GM12878 (cell line): ENCODE results near the gene SEMA3B. TPM values are rescaled to one million over a fixed set of nuclear protein-coding genes. Genes with fewer than 3 reads are reported as not detected.

Experiments
- ATAC-seq: fragments of 200-7000 bp; cut with Tn5 transposase; 3 replicates; pipeline ENCODE4 v1.9.1; 2020; ENCODE audit warnings: mild to moderate bottlenecking, moderate library complexity
- BruUV-seq: library from RNA; stranded (reverse); fragments of 400-500 nt; replicated peaks from 2 replicates; lab custom pipeline; 2021; lab: Mats Ljungman, UMichigan
- CTCF ChIA-PET: fragments of 300-600 bp; sonication (Branson Sonifier 250); formaldehyde crosslinking; extraction: SDS; loops from one replicate; lab custom pipeline; 2021; ENCODE audit warnings: inconsistent platforms; lab: Yijun Ruan, JAX
- POLR2A ChIA-PET: fragments of 350-600 bp; formaldehyde crosslinking; extraction: SDS; loops from one replicate; lab custom pipeline; 2021; ENCODE audit warnings: inconsistent platforms; lab: Charles Lee
- RAD21 ChIA-PET: fragments of 300-600 bp; sonication (Branson Sonifier 250); formaldehyde crosslinking; loops from one replicate; lab custom pipeline; 2023; ENCODE audit warnings: antibody characterized with exemption; ENCODE audit not compliant: unreplicated experiment; lab: Charles Lee
- SMC1A ChIA-PET: fragments of 300-600 bp; sonication (Branson Sonifier 250); formaldehyde crosslinking; loops from one replicate; lab custom pipeline; 2023; ENCODE audit not compliant: unreplicated experiment, uncharacterized antibody; lab: Charles Lee
- DNase-seq: peaks from one replicate; pipeline ENCODE4 v3.0.0-alpha.2; 2011; ENCODE audit warnings: low read depth, low spot score
- FAIRE-seq: peaks from 3 replicates; lab custom pipeline; 2011; peaks lifted over from hg19 to GRCh38; lab: Jason Lieb, UNC
- H2AFZ ChIP-seq: 2 replicates; pipeline ENCODE4 v1.6.0; 2011; ENCODE audit warnings: low read depth, low read length, control low read depth; ENCODE audit not compliant: control insufficient read depth
- H3K27ac ChIP-seq: 2 replicates; pipeline ENCODE4 v1.5.1; 2011; ENCODE audit warnings: control low read depth; ENCODE audit not compliant: control insufficient read depth, insufficient read depth
- H3K27me3 ChIP-seq, 2 experiments: replicated peaks in 1 of 2; 2 replicates each; pipeline versions ENCODE4 v1.6.0 to v1.6.1; 2011; ENCODE audit warnings: low read length in 1 of 2; ENCODE audit not compliant: control insufficient read depth in 2 of 2, insufficient read depth in 2 of 2
- H3K36me3 ChIP-seq, 2 experiments: 2 replicates each; pipeline ENCODE4 v1.5.1; 2011; ENCODE audit warnings: low read length in 1 of 2; ENCODE audit not compliant: control insufficient read depth in 2 of 2, insufficient read depth in 2 of 2
- H3K4me1 ChIP-seq: 2 replicates; pipeline ENCODE4 v1.6.1; 2011; ENCODE audit warnings: mild to moderate bottlenecking, low read length, moderate library complexity, mixed read lengths; ENCODE audit not compliant: control insufficient read depth, insufficient read depth
- H3K4me2 ChIP-seq: 2 replicates; pipeline ENCODE4 v1.6.0; 2011; ENCODE audit warnings: control low read depth; ENCODE audit not compliant: control insufficient read depth, insufficient read depth
- H3K4me3 ChIP-seq: fragments of 200-600 bp; sonication (generic); 2 replicates; pipeline ENCODE4 v1.5.1; 2016
- H3K79me2 ChIP-seq: 2 replicates; pipeline ENCODE4 v1.6.0; 2011; ENCODE audit warnings: low read length; ENCODE audit not compliant: control insufficient read depth, insufficient read depth
- H3K9ac ChIP-seq: 2 replicates; pipeline ENCODE4 v1.8.0; 2011; ENCODE audit warnings: low read length, control low read depth, mixed read lengths; ENCODE audit not compliant: control insufficient read depth, insufficient read depth
- H3K9me3 ChIP-seq: replicated peaks from 3 replicates; pipeline ENCODE4 v1.5.1; 2011; ENCODE audit warnings: mild to moderate bottlenecking, low read length; ENCODE audit not compliant: control insufficient read depth, insufficient read depth
- H4K20me1 ChIP-seq: 2 replicates; pipeline ENCODE4 v1.6.0; 2011; ENCODE audit not compliant: control insufficient read depth, insufficient read depth
- FOXM1 ChIP-seq: IDR thresholded peaks from 2 replicates; pipeline ENCODE4 v1.6.1; 2012; ENCODE audit warnings: low read depth, mild to moderate bottlenecking, inconsistent platforms, low read length, moderate library complexity
- MEF2A ChIP-seq: IDR thresholded peaks from 2 replicates; pipeline ENCODE4 v1.6.1; 2011; ENCODE audit warnings: low read depth, mild to moderate bottlenecking, low read length, moderate library complexity; ENCODE audit not compliant: insufficient read depth
- POLR2A ChIP-seq: IDR thresholded peaks from 2 replicates; pipeline ENCODE4 v1.6.1; 2011; ENCODE audit warnings: low read depth, mild to moderate bottlenecking, low read length
- SMAD5 ChIP-seq: IDR thresholded peaks from 2 replicates; pipeline ENCODE4 v1.6.1; 2016; ENCODE audit warnings: antibody characterized with exemption, low read depth
- SMARCA5 ChIP-seq: fragments of 450-650 bp; IDR thresholded peaks from 2 replicates; pipeline ENCODE4 v1.6.1; 2017; ENCODE audit warnings: mild to moderate bottlenecking
- TARDBP ChIP-seq: IDR thresholded peaks from 2 replicates; pipeline ENCODE4 v1.6.1; 2016; ENCODE audit warnings: borderline replicate concordance
- YY1 ChIP-seq: IDR thresholded peaks from 2 replicates; pipeline ENCODE4 v1.6.1; 2011; ENCODE audit warnings: low read depth, mild to moderate bottlenecking, low read length
- ZNF217 ChIP-seq: fragments of 450-650 bp; IDR thresholded peaks from 2 replicates; pipeline ENCODE4 v1.6.1; 2017; ENCODE audit warnings: antibody characterized with exemption, mild to moderate bottlenecking
- WGBS: methylation state at CpG from one replicate; pipeline ENCODE4 v1.1.6; 2016; ENCODE audit warnings: low lambda C conversion rate; ENCODE audit not compliant: insufficient replicate concordance, insufficient coverage; ENCODE audit errors: missing lambda C conversion rate; 5-methylcytosine and 5-hydroxymethylcytosine counted together
- in situ Hi-C: fragments of 300-500 bp; cut with MboI; formaldehyde crosslinking; loops from 9 replicates; pipeline ENCODE4 v1.14.3; 2018; ENCODE audit warnings: mixed read lengths
- intact Hi-C: fragments of 100-400 bp; cut with micrococcal nuclease; formaldehyde crosslinking; loops from one replicate; pipeline ENCODE4 v1.14.2; 2022; ENCODE audit not compliant: unreplicated experiment
- polyA plus RNA-seq, 11 experiments: library from polyadenylated mRNA; depleted of rRNA in 4 of 11; unstranded in 6 of 11; stranded (reverse) in 5 of 11; fragments of >200 nt; fragmentation: Nextera tagmentation in 4 of 11; fragmentation: Illumina TruSeq in 1 of 11; extraction: Ambion mirVana in 4 of 11; extraction: Trizol in 1 of 11; gene quantifications; 1 replicate in 1 of 11; 2 replicates in 10 of 11; pipeline versions ENCODE4 v1.2.1 to v1.2.3, GENCODE V29; 2011 to 2016; ENCODE audit warnings: inconsistent platforms in 2 of 11, missing spikeins in 2 of 11, low read depth in 1 of 11
- total RNA-seq, 4 experiments: library from RNA; depleted of rRNA in 3 of 4; stranded (reverse); fragments of >200 nt in 3 of 4; fragmentation: Illumina TruSeq in 1 of 4; extraction: Trizol in 1 of 4; gene quantifications; 2 replicates each; pipeline versions ENCODE4 v1.2.1 to v1.2.3, GENCODE V29; 2013 to 2021
- TF ChIP-seq, protein P1 (sequence below): IDR thresholded peaks from 2 replicates; pipeline ENCODE4 v1.6.1; 2012; ENCODE audit warnings: improper control_type of control experiment, low read depth, low read length; ENCODE audit not compliant: insufficient replicate concordance

The SEMA3B gene
- total and polyA plus RNA-seq, 10 of the 15 experiments (the other 5 are each of a cell fraction or from before 2014, with no cell fraction given) = 0.06 to 0.59 (median 0.14) TPM; not detected in 2

DNA sequence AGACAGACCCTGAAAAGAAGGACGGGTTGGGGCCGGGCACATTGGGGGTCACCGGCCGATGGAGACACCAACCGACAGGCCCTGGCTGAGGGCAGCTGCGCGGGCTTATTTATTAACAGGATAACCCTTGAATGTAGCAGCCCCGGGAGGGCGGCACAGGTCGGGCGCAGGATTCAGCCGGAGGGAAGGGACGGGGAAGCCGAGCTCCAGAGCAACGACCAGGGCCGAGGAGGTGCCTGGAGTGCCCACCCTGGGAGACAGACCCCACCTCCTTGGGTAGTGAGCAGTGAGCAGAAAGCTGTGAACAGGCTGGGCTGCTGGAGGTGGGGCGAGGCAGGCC lies 7.8 kb downstream of the SEMA3B start:
- WGBS = 67% methylated on average over 17 of the region's 17 CpGs
- H3K4me3 ChIP-seq = no peak overlapping the region
- TF ChIP-seq TARDBP = no peak
- no peak for TF ChIP-seq YY1
- TF ChIP-seq SMARCA5 = no peak
- no peak for TF ChIP-seq ZNF217
- TF ChIP-seq SMAD5 = no peak
- no peak for TF ChIP-seq POLR2A
- no peak for TF ChIP-seq FOXM1
- TF ChIP-seq, protein P1, sequence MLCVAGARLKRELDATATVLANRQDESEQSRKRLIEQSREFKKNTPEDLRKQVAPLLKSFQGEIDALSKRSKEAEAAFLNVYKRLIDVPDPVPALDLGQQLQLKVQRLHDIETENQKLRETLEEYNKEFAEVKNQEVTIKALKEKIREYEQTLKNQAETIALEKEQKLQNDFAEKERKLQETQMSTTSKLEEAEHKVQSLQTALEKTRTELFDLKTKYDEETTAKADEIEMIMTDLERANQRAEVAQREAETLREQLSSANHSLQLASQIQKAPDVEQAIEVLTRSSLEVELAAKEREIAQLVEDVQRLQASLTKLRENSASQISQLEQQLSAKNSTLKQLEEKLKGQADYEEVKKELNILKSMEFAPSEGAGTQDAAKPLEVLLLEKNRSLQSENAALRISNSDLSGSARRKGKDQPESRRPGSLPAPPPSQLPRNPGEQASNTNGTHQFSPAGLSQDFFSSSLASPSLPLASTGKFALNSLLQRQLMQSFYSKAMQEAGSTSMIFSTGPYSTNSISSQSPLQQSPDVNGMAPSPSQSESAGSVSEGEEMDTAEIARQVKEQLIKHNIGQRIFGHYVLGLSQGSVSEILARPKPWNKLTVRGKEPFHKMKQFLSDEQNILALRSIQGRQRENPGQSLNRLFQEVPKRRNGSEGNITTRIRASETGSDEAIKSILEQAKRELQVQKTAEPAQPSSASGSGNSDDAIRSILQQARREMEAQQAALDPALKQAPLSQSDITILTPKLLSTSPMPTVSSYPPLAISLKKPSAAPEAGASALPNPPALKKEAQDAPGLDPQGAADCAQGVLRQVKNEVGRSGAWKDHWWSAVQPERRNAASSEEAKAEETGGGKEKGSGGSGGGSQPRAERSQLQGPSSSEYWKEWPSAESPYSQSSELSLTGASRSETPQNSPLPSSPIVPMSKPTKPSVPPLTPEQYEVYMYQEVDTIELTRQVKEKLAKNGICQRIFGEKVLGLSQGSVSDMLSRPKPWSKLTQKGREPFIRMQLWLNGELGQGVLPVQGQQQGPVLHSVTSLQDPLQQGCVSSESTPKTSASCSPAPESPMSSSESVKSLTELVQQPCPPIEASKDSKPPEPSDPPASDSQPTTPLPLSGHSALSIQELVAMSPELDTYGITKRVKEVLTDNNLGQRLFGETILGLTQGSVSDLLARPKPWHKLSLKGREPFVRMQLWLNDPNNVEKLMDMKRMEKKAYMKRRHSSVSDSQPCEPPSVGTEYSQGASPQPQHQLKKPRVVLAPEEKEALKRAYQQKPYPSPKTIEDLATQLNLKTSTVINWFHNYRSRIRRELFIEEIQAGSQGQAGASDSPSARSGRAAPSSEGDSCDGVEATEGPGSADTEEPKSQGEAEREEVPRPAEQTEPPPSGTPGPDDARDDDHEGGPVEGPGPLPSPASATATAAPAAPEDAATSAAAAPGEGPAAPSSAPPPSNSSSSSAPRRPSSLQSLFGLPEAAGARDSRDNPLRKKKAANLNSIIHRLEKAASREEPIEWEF = no peak
- no peak for TF ChIP-seq MEF2A
- in situ Hi-C loops = no loop called here
- ChIA-PET RAD21 (no interaction called here), SMC1A (no interaction called here), POLR2A (no interaction called here), CTCF (no interaction called here)
- FAIRE-seq = no peak
- H3K27ac ChIP-seq = no peak overlapping the region
- peaks cover 7 to 8% of the 10 kb centered on the region in 2 experiments; a peak in 3 of 4 replicates for H3K27me3 ChIP-seq
- peaks cover 6% of the 10 kb centered on the region for H3K4me1 ChIP-seq
- no peaks in the 10 kb centered on the region for H4K20me1 ChIP-seq
- H3K36me3 ChIP-seq = no peaks in the 10 kb centered on the region
- no peak for DNase-seq
- no peak overlapping the region for H2AFZ ChIP-seq
- no TSS peak for BruUV-seq
- H3K4me2 ChIP-seq = no peak overlapping the region
- no peaks in the 10 kb centered on the region for H3K79me2 ChIP-seq
- no peak overlapping the region for H3K9ac ChIP-seq
- intact Hi-C loops = no loop called here
- H3K9me3 ChIP-seq = no peaks in the 10 kb centered on the region
- ATAC-seq = no peak
